HFFc6 (cell line): ENCODE data around the gene SMIM45.

Source experiments
- DNase-seq: peaks from one replicate; pipeline ENCODE4 v3.0.0-alpha.2; 2018
- H3K27ac Mint-ChIP-seq: 2 replicates; pipeline ENCODE4 v1.8.0; 2020; ENCODE audit warnings: mild to moderate bottlenecking, mixed read lengths
- H3K27me3 Mint-ChIP-seq: 2 replicates; pipeline ENCODE4 v1.8.0; 2021; ENCODE audit warnings: mild to moderate bottlenecking, moderate library complexity, mixed read lengths; ENCODE audit not compliant: insufficient read depth
- H3K36me3 Mint-ChIP-seq: 2 replicates; pipeline ENCODE4 v1.8.0; 2021; ENCODE audit warnings: low read depth, mixed read lengths
- H3K4me1 Mint-ChIP-seq: 2 replicates; pipeline ENCODE4 v1.8.0; 2020; ENCODE audit warnings: low read depth, mixed read lengths
- H3K4me3 Mint-ChIP-seq: 2 replicates; pipeline ENCODE4 v1.8.0; 2020; ENCODE audit warnings: mild to moderate bottlenecking, moderate library complexity, mixed read lengths
- H3K9me3 Mint-ChIP-seq: 2 replicates; pipeline ENCODE4 v1.8.0; 2020; ENCODE audit warnings: mild to moderate bottlenecking, mixed read lengths
- CTCF ChIP-seq: fragments of 200-600 bp; sonication (generic); IDR thresholded peaks from 2 replicates; pipeline ENCODE4 v1.5.0; 2021; ENCODE audit warnings: antibody characterized with exemption, mild to moderate bottlenecking

SMIM45 gene

DNA sequence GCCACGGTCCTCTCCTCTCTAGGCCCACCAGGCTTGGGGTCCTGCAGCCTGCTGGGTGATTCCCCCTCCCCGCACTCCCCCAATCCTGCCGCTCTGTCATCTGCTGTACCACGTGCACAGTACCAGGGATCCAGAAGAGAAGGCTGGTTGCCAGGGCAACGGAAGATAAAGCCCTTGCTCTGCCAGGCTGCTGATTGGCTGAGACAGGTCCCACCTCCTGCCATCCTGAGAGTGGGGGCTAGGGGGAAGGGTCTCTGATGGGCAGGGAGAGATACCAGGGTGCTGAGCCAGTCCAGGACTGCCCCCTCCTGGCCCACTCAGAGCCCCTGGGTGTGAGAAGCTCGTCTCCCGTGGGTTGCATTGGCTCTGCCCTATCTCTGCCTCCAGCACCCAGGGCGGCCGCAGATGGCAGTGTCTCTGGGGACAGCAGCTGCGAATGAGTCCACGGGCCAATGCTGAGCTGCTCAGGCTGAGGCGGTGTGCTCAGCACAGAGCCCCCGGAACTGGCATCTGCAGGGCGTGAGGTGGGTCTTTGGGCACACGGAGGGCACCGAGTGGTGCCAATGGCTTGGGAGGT is at the start of gene SMIM45:
SMIM45 (plus strand) TSS at position 253 of the 577 bp plus-strand sequence.
- no peak for DNase-seq
- Mint-ChIP-seq H3K27me3 (peaks cover 2% of the 10 kb centered on the region), H3K4me1 (no peaks in the 10 kb centered on the region), H3K36me3 (no peaks in the 10 kb centered on the region), H3K27ac (no peak within 1 kb of the TSS), H3K9me3 (no peaks in the 10 kb centered on the region), H3K4me3 (no peak within 1 kb of the TSS)
- TF ChIP-seq CTCF: peak; percentile 24; the same call in 1 of the 2 replicates

GRCh38 chr22:41902932-41903421 is 49.0 kb upstream of the SMIM45 start:
- no peaks in the 10 kb centered on the region; the same call in 1 of the 2 replicates for H3K27me3 Mint-ChIP-seq
- no peaks in the 10 kb centered on the region for H3K9me3 Mint-ChIP-seq
- peaks cover 6% of the 10 kb centered on the region; the same call in 1 of the 2 replicates for H3K4me1 Mint-ChIP-seq
- H3K27ac Mint-ChIP-seq: no peak overlapping the region
- no peak for DNase-seq
- no peak overlapping the region for H3K4me3 Mint-ChIP-seq
- no peak for TF ChIP-seq CTCF
- no peaks in the 10 kb centered on the region for H3K36me3 Mint-ChIP-seq

GRCh38 chr22:41904450-41905410 is 47.2 kb upstream of the SMIM45 start:
- Mint-ChIP-seq H3K4me3 (no peak overlapping the region), H3K27ac (no peak overlapping the region), H3K9me3 (no peaks in the 10 kb centered on the region), H3K4me1 (peaks cover 8% of the 10 kb centered on the region; the same call in 1 of the 2 replicates), H3K36me3 (no peaks in the 10 kb centered on the region), H3K27me3 (no peaks in the 10 kb centered on the region)
- no peak for TF ChIP-seq CTCF
- no peak for DNase-seq

DNA sequence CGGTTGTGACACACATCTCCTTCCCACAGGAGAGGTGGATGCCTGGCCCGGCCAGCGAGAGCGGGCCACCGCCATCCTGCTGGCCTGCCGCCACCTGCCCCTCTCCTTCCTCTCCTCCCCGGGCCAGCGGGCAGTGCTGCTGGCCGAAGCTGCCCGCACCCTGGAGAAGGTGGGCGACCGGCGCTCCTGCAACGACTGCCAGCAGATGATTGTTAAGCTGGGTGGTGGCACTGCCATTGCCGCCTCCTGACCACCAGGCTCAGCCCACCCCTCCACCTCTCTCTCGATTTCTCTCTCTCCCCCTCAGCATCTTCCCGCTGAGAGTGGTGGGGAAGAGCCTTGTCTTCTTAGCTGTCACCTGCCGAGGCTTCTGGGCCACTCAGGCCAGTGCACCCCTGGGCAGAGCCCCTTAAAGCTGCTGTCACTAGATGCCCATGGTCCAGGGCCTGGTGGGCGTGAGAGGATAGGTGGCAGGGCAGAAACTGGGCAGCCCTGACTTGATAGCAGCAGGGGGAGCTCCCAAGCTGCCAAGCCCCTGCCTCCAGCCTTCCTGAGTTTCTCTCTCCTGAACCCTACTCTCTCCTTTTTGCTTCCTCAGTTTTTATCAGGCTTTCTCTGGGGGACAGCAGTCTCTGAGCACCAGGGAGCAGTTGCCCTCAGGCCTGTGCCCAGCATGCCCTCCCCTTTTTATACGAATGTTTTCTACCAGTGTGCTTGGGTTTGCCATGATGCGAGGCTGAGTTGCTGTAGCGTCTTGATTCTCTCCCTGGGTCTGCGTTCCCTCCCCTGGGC is 46.3 kb upstream of the SMIM45 start:
- H3K4me3 Mint-ChIP-seq: no peak overlapping the region

More for the DNA sequence above, 46.3 kb upstream of the SMIM45 start:
- peaks cover 8% of the 10 kb centered on the region; the same call in 1 of the 2 replicates for H3K4me1 Mint-ChIP-seq
- no peak for TF ChIP-seq CTCF
- H3K9me3 Mint-ChIP-seq: no peaks in the 10 kb centered on the region
- H3K36me3 Mint-ChIP-seq: no peaks in the 10 kb centered on the region
- no peaks in the 10 kb centered on the region for H3K27me3 Mint-ChIP-seq
- H3K27ac Mint-ChIP-seq: no peak overlapping the region
- DNase-seq: no peak
